ENCODE data around the gene MAGEB6. TPM values are rescaled to one million over a fixed set of nuclear protein-coding genes. Genes with fewer than 3 reads are reported as not detected.

Gene MAGEB6
- total and polyA plus RNA-seq, 2 of the 4 experiments (the other 2 are of a cell fraction), result not detected

DNA sequence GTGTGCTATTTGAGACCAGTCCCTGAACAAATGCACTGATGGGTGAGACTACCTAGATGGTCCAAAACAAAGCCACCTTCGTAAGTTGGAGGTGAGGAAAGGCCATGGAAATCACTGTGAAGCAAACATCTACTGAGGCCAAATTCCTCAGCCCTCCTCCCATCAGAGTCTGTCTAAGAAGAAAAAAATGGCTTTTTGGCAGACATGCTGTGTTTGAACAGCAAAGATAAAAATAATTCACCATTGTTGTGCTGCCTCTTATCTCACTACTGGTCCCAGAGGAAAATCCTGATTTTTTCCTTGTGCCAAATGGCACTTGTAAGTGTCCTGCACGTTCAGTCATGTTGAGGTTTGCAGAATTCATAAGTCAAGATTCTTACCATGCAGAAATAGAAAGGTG, 46.2 kb upstream of the MAGEB6 start:
- Histone ChIP-seq H3K27me3 (ENCODE audit: control insufficient read depth, insufficient read depth, low read length) (no peaks in the 10 kb centered on the region), H3K4me3 (ENCODE audit: insufficient read depth, low read depth, low read length) (no peak overlapping the region), H2BK20ac (ENCODE audit: low read depth, low read length) (no peak overlapping the region), H3K9me3 (ENCODE audit: control insufficient read depth, insufficient read depth, low read length) (no peaks in the 10 kb centered on the region), H2BK15ac (ENCODE audit: low read depth, low read length) (no peak overlapping the region), H4K91ac (ENCODE audit: insufficient read depth, low read depth, low read length) (no peak overlapping the region), H3K36me3 (ENCODE audit: control insufficient read depth, insufficient read depth, low read length) (no peaks in the 10 kb centered on the region), H3K14ac (replicated peaks; ENCODE audit: low read depth, low read length) (no peak overlapping the region), H3K79me1 (ENCODE audit: low read depth in 1 of 2, low read length in 2 of 2) (no peaks in the 10 kb centered on the region), H3K18ac (ENCODE audit: low read depth, low read length) (no peak overlapping the region), H3K9ac (ENCODE audit: low read depth, low read length) (no peak overlapping the region), H3K56ac (ENCODE audit: extremely low read depth, insufficient read depth, low read length) (no peak overlapping the region), H2AK5ac (ENCODE audit: low read depth, low read length) (no peak overlapping the region), H3K4me2 (ENCODE audit: low read depth, low read length) (no peak overlapping the region), H3K4me1 (ENCODE audit: control insufficient read depth, insufficient read depth, low read length) (no peaks in the 10 kb centered on the region), H2BK120ac (ENCODE audit: low read depth, low read length) (no peak overlapping the region), H3K9me1 (ENCODE audit: insufficient read depth, low read length) (no peaks in the 10 kb centered on the region), H2AK9ac (replicated peaks; ENCODE audit: low read depth, low read length, poor library complexity) (no peak overlapping the region), H3K4ac (ENCODE audit: low read depth, low read length) (no peak overlapping the region), H2BK5ac (ENCODE audit: low read depth, low read length, poor library complexity, severe bottlenecking) (no peak overlapping the region), H4K20me1 (ENCODE audit: insufficient read depth, low read length) (no peaks in the 10 kb centered on the region), H3K23ac (ENCODE audit: low read depth, low read length) (no peak overlapping the region), H4K8ac (ENCODE audit: low read depth in 2 of 2, low read length in 2 of 2) (no peak overlapping the region), H4K5ac (ENCODE audit: low read depth, low read length) (no peak overlapping the region), H2AFZ (replicated peaks; ENCODE audit: low read length, poor library complexity) (no peak overlapping the region), H3K27ac (ENCODE audit: insufficient read depth, low read length) (no peak overlapping the region)
- no CpG with 5 or more reads among the region's 2 CpGs for WGBS, 2 experiments (ENCODE audit: extremely low coverage in 2 of 2, insufficient read length in 1 of 2)
- dilution Hi-C loops (cut with HindIII; ENCODE audit: low sequenced_read_pairs, unreplicated experiment) (no loop called here), intact Hi-C loops (cut with micrococcal nuclease) (no loop called here), in situ Hi-C loops (cut with MboI; ENCODE audit: low sequenced_read_pairs) (no loop called here)
- no TSS peak for BruUV-seq (replicated peaks)
- POLR2A ChIA-PET (ENCODE audit: unreplicated experiment), result no interaction called here
- TF ChIP-seq RCOR1 (IDR thresholded peaks at IDR 0.05; ENCODE audit: insufficient replicate concordance, low read length) (no peak), RAD21 (IDR thresholded peaks at IDR 0.05; ENCODE audit: low read length) (no peak), FOS (IDR thresholded peaks at IDR 0.05; ENCODE audit: low read depth, low read length) (no peak), CEBPB (IDR thresholded peaks at IDR 0.05; ENCODE audit: low read depth, low read length) (no peak), NFE2L2 (IDR thresholded peaks at IDR 0.05; ENCODE audit: low read depth, low read length) (no peak), POLR2A (IDR thresholded peaks at IDR 0.05; ENCODE audit: low read depth, low read length) (no peak), MAFK (IDR thresholded peaks at IDR 0.05; ENCODE audit: low read depth, low read length) (no peak), RFX5 (IDR thresholded peaks at IDR 0.05; ENCODE audit: low read depth, low read length) (no peak), CHD1 (IDR thresholded peaks at IDR 0.05; ENCODE audit: low read depth, low read length) (no peak), MXI1 (IDR thresholded peaks at IDR 0.05; ENCODE audit: borderline replicate concordance, low read depth, low read length) (no peak), MAZ (IDR thresholded peaks at IDR 0.05; ENCODE audit: borderline replicate concordance, low read depth, low read length) (no peak)
- TF ChIP-seq, protein P1, sequence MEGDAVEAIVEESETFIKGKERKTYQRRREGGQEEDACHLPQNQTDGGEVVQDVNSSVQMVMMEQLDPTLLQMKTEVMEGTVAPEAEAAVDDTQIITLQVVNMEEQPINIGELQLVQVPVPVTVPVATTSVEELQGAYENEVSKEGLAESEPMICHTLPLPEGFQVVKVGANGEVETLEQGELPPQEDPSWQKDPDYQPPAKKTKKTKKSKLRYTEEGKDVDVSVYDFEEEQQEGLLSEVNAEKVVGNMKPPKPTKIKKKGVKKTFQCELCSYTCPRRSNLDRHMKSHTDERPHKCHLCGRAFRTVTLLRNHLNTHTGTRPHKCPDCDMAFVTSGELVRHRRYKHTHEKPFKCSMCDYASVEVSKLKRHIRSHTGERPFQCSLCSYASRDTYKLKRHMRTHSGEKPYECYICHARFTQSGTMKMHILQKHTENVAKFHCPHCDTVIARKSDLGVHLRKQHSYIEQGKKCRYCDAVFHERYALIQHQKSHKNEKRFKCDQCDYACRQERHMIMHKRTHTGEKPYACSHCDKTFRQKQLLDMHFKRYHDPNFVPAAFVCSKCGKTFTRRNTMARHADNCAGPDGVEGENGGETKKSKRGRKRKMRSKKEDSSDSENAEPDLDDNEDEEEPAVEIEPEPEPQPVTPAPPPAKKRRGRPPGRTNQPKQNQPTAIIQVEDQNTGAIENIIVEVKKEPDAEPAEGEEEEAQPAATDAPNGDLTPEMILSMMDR (conservative IDR thresholded peaks at IDR 0.05; ENCODE audit: low read depth, low read length), result no peak
- TF ChIP-seq, protein P2, sequence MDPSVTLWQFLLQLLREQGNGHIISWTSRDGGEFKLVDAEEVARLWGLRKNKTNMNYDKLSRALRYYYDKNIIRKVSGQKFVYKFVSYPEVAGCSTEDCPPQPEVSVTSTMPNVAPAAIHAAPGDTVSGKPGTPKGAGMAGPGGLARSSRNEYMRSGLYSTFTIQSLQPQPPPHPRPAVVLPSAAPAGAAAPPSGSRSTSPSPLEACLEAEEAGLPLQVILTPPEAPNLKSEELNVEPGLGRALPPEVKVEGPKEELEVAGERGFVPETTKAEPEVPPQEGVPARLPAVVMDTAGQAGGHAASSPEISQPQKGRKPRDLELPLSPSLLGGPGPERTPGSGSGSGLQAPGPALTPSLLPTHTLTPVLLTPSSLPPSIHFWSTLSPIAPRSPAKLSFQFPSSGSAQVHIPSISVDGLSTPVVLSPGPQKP (IDR thresholded peaks at IDR 0.05; ENCODE audit: borderline replicate concordance, low read depth, low read length), result no peak
- TF ChIP-seq, protein P3, sequence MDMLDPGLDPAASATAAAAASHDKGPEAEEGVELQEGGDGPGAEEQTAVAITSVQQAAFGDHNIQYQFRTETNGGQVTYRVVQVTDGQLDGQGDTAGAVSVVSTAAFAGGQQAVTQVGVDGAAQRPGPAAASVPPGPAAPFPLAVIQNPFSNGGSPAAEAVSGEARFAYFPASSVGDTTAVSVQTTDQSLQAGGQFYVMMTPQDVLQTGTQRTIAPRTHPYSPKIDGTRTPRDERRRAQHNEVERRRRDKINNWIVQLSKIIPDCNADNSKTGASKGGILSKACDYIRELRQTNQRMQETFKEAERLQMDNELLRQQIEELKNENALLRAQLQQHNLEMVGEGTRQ (IDR thresholded peaks at IDR 0.05; ENCODE audit: low read depth, low read length), result no peak
- no peak for DNase-seq
- ATAC-seq (ENCODE audit: low read depth), result no peak
- CTCF ChIA-PET, result no interaction called here
